ENCODE measurements around the gene VWF.

VWF gene

GRCh38 chr12:6073426-6073825, 51.0 kb downstream of the VWF start:
- Histone ChIP-seq H3K27ac (ENCODE audit: low read depth, low read length) (no peak overlapping the region), H3K36me3 (ENCODE audit: insufficient read depth, low read length) (no peaks in the 10 kb centered on the region)

DNA sequence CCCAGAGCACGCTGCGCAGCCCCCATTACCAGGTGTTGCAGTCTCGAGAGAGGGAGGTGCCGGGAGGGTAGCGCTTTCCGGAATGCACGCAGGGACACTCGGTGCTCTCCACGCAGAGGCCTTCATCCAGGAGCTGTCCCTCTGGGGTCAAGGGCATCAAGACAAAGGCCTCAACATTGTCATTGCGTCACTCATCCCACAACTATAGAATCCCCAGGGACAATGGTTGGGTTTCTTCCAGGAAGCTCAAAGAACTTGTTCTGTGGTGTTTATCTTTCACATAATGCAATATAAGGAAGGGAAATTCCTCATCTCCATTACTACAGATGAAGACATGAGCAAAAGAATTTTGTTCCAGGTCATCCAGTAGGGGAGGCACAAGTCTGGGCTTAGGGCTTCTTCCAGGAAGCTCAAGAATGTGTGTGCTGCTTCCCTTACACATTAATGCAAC, 52.1 kb downstream of the VWF start:
- Histone ChIP-seq H3K36me3 (ENCODE audit: insufficient read depth, low read length) (no peaks in the 10 kb centered on the region), H3K4me3 (ENCODE audit: low read depth in 1 of 2, low read length in 2 of 2) (no peak overlapping the region), H3K27me3 (ENCODE audit: control insufficient read depth in 1 of 2, insufficient read depth in 2 of 2, low read length in 2 of 2) (no peaks in the 10 kb centered on the region), H3K4me1 (ENCODE audit: insufficient read depth, low read length) (peaks cover 7% of the 10 kb centered on the region), H3K9me3 (ENCODE audit: low read length) (no peaks in the 10 kb centered on the region), H3K9ac (ENCODE audit: low read length) (no peak overlapping the region), H3K27ac (ENCODE audit: low read depth, low read length) (no peak overlapping the region)

More at GRCh38 chr12:6073426-6073825, 51.0 kb downstream of the VWF start:
- H3K4me1 ChIP-seq (ENCODE audit: insufficient read depth, low read length): peaks cover 7% of the 10 kb centered on the region
- H3K27me3 ChIP-seq (ENCODE audit: control insufficient read depth in 1 of 2, insufficient read depth in 2 of 2, low read length in 2 of 2): no peaks in the 10 kb centered on the region
- H3K9me3 ChIP-seq (ENCODE audit: low read length): no peaks in the 10 kb centered on the region
- no peak overlapping the region for H3K9ac ChIP-seq (ENCODE audit: low read length)
- H3K4me3 ChIP-seq (ENCODE audit: low read depth in 1 of 2, low read length in 2 of 2): no peak overlapping the region

- Histone ChIP-seq H3K27me3 (ENCODE audit: control insufficient read depth in 1 of 2, insufficient read depth in 2 of 2, low read length in 2 of 2) (no peaks in the 10 kb centered on the region), H3K9ac (ENCODE audit: low read length) (no peak overlapping the region), H3K9me3 (ENCODE audit: low read length) (no peaks in the 10 kb centered on the region), H3K4me1 (ENCODE audit: insufficient read depth, low read length) (peaks cover 7% of the 10 kb centered on the region), H3K4me3 (ENCODE audit: low read depth in 1 of 2, low read length in 2 of 2) (no peak overlapping the region), H3K36me3 (ENCODE audit: insufficient read depth, low read length) (no peaks in the 10 kb centered on the region), H3K27ac (ENCODE audit: low read depth, low read length) (no peak overlapping the region)
Measured at GRCh38 chr12:6071589-6071988, 52.9 kb downstream of the VWF start.

- H3K4me3 ChIP-seq (ENCODE audit: low read depth in 1 of 2, low read length in 2 of 2): no peak overlapping the region
- no peaks in the 10 kb centered on the region for H3K36me3 ChIP-seq (ENCODE audit: insufficient read depth, low read length)
- no peak overlapping the region for H3K27ac ChIP-seq (ENCODE audit: low read depth, low read length)
- no peaks in the 10 kb centered on the region for H3K27me3 ChIP-seq (ENCODE audit: control insufficient read depth in 1 of 2, insufficient read depth in 2 of 2, low read length in 2 of 2)
- H3K4me1 ChIP-seq (ENCODE audit: insufficient read depth, low read length): peaks cover 7% of the 10 kb centered on the region
- no peaks in the 10 kb centered on the region for H3K9me3 ChIP-seq (ENCODE audit: low read length)
- no peak overlapping the region for H3K9ac ChIP-seq (ENCODE audit: low read length)
Measured at GRCh38 chr12:6070472-6071257, 53.8 kb downstream of the VWF start.

DNA sequence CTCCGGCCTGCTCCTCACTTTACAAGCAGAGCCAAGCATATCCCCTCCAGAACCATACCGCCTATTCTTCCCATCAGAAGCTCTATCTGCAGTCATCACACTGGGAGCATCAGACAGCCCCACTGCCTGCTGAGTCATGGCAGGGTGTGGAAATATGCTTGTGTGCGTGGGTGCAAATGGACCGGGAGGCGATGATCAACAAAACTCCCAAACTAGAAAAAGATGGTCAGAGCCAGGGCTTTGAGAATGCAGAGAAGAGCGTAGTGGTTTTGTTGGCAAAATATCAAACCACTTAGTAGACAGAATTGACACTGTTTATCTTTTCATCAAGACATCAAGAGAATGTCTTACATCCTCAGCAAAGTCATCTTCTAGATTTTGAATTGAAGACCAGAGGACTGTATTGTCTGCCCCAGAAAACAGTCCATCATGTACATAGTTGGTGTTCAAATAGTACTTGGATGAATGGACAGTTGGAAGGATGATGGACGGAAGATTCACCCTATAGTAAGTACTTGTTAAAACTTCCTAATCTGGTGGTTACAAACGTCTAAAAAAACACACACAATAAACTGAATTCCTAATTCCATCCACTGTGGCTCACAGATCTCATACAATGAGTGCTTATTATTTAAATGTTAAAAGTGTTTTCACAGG, 54.9 kb downstream of the VWF start:
- no peaks in the 10 kb centered on the region for H3K36me3 ChIP-seq (ENCODE audit: insufficient read depth, low read length)
- H3K27ac ChIP-seq (ENCODE audit: low read depth, low read length): no peak overlapping the region
- H3K9ac ChIP-seq (ENCODE audit: low read length): no peak overlapping the region
- H3K4me3 ChIP-seq (ENCODE audit: low read depth in 1 of 2, low read length in 2 of 2): no peak overlapping the region
- H3K9me3 ChIP-seq (ENCODE audit: low read length): no peaks in the 10 kb centered on the region
- peaks cover 7% of the 10 kb centered on the region for H3K4me1 ChIP-seq (ENCODE audit: insufficient read depth, low read length)
- H3K27me3 ChIP-seq (ENCODE audit: control insufficient read depth in 1 of 2, insufficient read depth in 2 of 2, low read length in 2 of 2): no peaks in the 10 kb centered on the region

- Histone ChIP-seq H3K4me1 (ENCODE audit: insufficient read depth, low read length) (peaks cover 7% of the 10 kb centered on the region), H3K36me3 (ENCODE audit: insufficient read depth, low read length) (no peaks in the 10 kb centered on the region), H3K9me3 (ENCODE audit: low read length) (no peaks in the 10 kb centered on the region), H3K9ac (ENCODE audit: low read length) (no peak overlapping the region), H3K4me3 (ENCODE audit: low read depth in 1 of 2, low read length in 2 of 2) (no peak overlapping the region), H3K27ac (ENCODE audit: low read depth, low read length) (no peak overlapping the region), H3K27me3 (ENCODE audit: control insufficient read depth in 1 of 2, insufficient read depth in 2 of 2, low read length in 2 of 2) (no peaks in the 10 kb centered on the region)
Measured at GRCh38 chr12:6068227-6068626, 56.2 kb downstream of the VWF start.

GRCh38 chr12:6067152-6067916, 57.1 kb downstream of the VWF start:
- H3K36me3 ChIP-seq (ENCODE audit: insufficient read depth, low read length): no peaks in the 10 kb centered on the region
- H3K27ac ChIP-seq (ENCODE audit: low read depth, low read length): no peak overlapping the region
- no peaks in the 10 kb centered on the region for H3K9me3 ChIP-seq (ENCODE audit: low read length)
- no peak overlapping the region for H3K4me3 ChIP-seq (ENCODE audit: low read depth in 1 of 2, low read length in 2 of 2)
- peaks cover 7% of the 10 kb centered on the region for H3K4me1 ChIP-seq (ENCODE audit: insufficient read depth, low read length)
- no peak overlapping the region for H3K9ac ChIP-seq (ENCODE audit: low read length)
- H3K27me3 ChIP-seq (ENCODE audit: control insufficient read depth in 1 of 2, insufficient read depth in 2 of 2, low read length in 2 of 2): no peaks in the 10 kb centered on the region

DNA sequence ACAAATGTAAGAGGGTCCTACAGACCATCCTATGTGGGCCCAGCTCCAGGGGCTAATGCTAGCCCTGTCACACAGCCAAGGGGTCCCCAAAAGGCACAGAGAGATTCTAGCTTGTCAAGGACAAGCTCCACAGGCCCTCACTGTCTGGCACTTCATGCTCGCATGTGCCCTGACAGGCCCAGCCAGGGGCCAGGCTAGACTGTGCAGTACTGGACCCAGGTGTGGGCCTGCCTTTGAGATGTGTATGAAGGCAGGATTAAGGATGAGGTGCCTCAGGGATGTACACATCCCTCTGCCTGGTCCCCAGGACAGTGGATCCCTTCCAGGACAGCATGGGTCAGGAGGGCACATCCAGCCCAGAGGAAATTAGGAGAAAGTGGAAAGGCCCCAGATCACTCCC, 57.8 kb downstream of the VWF start:
- H3K4me1 ChIP-seq (ENCODE audit: insufficient read depth, low read length): peaks cover 7% of the 10 kb centered on the region
- no peaks in the 10 kb centered on the region for H3K27me3 ChIP-seq (ENCODE audit: control insufficient read depth in 1 of 2, insufficient read depth in 2 of 2, low read length in 2 of 2)
- no peaks in the 10 kb centered on the region for H3K36me3 ChIP-seq (ENCODE audit: insufficient read depth, low read length)
- H3K9ac ChIP-seq (ENCODE audit: low read length): no peak overlapping the region
- H3K27ac ChIP-seq (ENCODE audit: low read depth, low read length): no peak overlapping the region
- no peaks in the 10 kb centered on the region for H3K9me3 ChIP-seq (ENCODE audit: low read length)
- H3K4me3 ChIP-seq (ENCODE audit: low read depth in 1 of 2, low read length in 2 of 2): no peak overlapping the region

DNA sequence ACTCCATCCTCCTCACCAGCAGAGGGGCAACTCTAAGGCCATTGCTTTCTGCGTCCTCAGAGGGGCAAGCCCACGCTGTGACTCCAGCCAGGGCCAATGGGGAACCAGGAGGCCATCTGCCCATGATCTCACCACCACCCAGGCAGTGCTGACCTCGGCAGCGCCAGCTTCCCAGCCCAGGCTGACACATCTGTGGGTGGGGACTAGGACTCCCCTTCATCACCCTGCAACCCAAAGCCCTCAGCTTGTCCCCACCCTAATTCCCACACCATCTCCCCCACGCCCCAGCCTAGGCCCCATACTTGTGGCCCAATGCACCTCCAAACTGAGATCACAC, 58.6 kb downstream of the VWF start:
- Histone ChIP-seq H3K27me3 (ENCODE audit: control insufficient read depth in 1 of 2, insufficient read depth in 2 of 2, low read length in 2 of 2) (no peaks in the 10 kb centered on the region), H3K9ac (ENCODE audit: low read length) (no peak overlapping the region), H3K4me3 (ENCODE audit: low read depth in 1 of 2, low read length in 2 of 2) (no peak overlapping the region), H3K36me3 (ENCODE audit: insufficient read depth, low read length) (no peaks in the 10 kb centered on the region), H3K27ac (ENCODE audit: low read depth, low read length) (no peak overlapping the region), H3K9me3 (ENCODE audit: low read length) (no peaks in the 10 kb centered on the region), H3K4me1 (ENCODE audit: insufficient read depth, low read length) (peaks cover 7% of the 10 kb centered on the region)

DNA sequence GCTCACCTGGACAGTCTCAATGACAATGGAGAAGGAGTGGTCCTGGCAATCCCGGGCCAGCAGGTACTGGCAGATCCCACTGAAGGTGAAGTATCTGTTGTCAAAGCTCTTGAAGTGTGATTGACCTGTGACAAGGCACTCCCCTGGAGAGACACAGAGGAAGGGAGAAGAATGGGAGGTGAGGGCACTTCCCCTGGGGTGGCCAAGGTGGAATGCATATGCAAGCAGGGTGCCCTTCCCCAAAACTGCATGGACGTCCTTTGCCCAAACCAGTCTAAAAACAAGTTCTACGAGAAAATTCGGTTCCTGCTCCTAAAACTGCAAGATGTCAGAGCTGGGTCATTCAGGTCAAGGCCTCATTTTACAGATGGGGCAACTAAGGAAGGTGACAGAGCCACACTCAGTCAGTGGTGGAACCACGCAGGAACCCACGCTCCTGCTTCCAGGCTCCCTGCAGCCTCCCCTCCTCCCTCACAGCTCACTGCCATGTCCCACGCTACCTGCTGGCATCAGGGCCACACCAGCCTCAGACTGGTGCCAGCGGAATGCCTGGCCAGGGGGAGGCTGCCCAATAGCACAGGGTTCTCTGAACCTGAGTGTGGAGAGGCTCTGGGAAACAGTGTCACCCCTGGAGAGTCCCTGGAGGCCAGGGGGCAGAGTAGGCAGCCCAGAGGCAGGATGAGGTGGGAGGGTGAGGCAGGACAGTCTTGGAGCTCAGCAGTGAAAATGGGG, 59.2 kb downstream of the VWF start:
- Histone ChIP-seq H3K27me3 (ENCODE audit: control insufficient read depth in 1 of 2, insufficient read depth in 2 of 2, low read length in 2 of 2) (no peaks in the 10 kb centered on the region), H3K4me3 (ENCODE audit: low read depth in 1 of 2, low read length in 2 of 2) (no peak overlapping the region), H3K27ac (ENCODE audit: low read depth, low read length) (no peak overlapping the region), H3K9me3 (ENCODE audit: low read length) (no peaks in the 10 kb centered on the region), H3K9ac (ENCODE audit: low read length) (no peak overlapping the region), H3K4me1 (ENCODE audit: insufficient read depth, low read length) (peaks cover 7% of the 10 kb centered on the region), H3K36me3 (ENCODE audit: insufficient read depth, low read length) (no peaks in the 10 kb centered on the region)

Measured in muscle layer of colon (tissue), 2 donors.